ENCODE results near the gene CCP110. TPM values are rescaled to one million over a fixed set of nuclear protein-coding genes. Genes with fewer than 3 reads are reported as not detected.
"Not testable (repeated sequence)": the region's sequence is repeated elsewhere in the genome, so short reads cannot be mapped to it uniquely, and the experiment has no call there.

The CCP110 gene
- total RNA-seq, 1 experiment from 2014 or later, result 21.6 TPM

DNA sequence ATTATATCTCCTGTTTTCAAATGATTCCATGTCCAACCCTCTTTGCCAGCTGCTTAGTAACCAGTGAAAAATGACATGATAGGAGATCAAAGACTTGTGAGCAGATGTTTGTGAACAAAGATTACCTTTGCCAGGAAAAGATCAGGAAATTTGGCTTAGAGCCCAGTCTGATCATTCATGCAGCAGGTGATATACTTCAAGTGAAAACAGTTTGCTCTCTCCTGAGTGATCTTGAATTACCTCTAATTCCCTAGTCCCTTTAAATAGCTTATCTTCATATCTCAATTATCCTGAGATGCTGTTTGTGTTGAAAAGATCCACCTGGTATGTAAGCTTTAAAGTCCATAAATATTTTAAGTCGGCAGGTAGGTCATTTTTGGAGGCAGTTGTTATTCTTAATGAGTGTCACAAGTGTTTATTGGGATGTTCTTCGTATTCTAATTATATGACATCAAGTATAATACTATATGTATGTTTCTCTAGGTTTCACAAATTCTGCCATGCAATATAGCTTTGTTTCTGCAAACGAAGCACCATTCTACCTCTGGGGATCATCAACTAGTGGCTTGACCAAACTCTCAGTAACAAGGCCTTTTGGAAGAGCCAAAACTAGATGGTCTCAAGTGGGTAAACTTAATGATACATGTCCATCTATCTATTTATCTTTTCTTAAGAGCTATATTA lies 18.5 kb downstream of the CCP110 start:
- Mint-ChIP-seq H3K27ac (no peak overlapping the region), H3K9me3 (no peaks in the 10 kb centered on the region), H3K36me3 (ENCODE audit: insufficient read depth in 1 of 3, low read depth in 3 of 3) (peaks cover 28 to 58% (median 46%) of the 10 kb centered on the region in 3 experiments), H3K4me1 (no peaks in the 10 kb centered on the region), H3K27me3 (ENCODE audit: low read depth) (no peaks in the 10 kb centered on the region), H3K4me3 (no peak overlapping the region)
- Histone ChIP-seq H2AFZ (ENCODE audit: low read length) (no peak overlapping the region), H2AK5ac (ENCODE audit: insufficient read length, low read length) (no peak overlapping the region), H2BK15ac (ENCODE audit: low read depth, low read length) (no peak overlapping the region), H3K56ac (ENCODE audit: insufficient read length, low read depth, low read length) (no peak overlapping the region), H3K9me3 (ENCODE audit: control insufficient read depth, low read depth, low read length) (no peaks in the 10 kb centered on the region), H3K79me2 (ENCODE audit: insufficient read depth, low read length) (no peaks in the 10 kb centered on the region), H4K8ac (replicated peaks; ENCODE audit: insufficient read length, low read depth, low read length) (no peak overlapping the region), H3K4me1 (ENCODE audit: insufficient read depth, low read length) (no peaks in the 10 kb centered on the region), H3K79me1 (ENCODE audit: insufficient read depth, low read depth, low read length, poor library complexity, severe bottlenecking) (no peaks in the 10 kb centered on the region), H2BK120ac (ENCODE audit: low read depth, low read length, poor library complexity, severe bottlenecking) (no peak overlapping the region), H3K4me2 (ENCODE audit: insufficient read depth, insufficient read length, low read length) (no peak overlapping the region), H3K14ac (ENCODE audit: insufficient read depth, low read length) (no peak overlapping the region), H2BK20ac (ENCODE audit: low read depth, low read length, poor library complexity, severe bottlenecking) (no peak overlapping the region), H3K27me3 (ENCODE audit: insufficient read depth, low read length) (no peaks in the 10 kb centered on the region), H3K23me2 (ENCODE audit: insufficient read length, low read depth, low read length, poor library complexity, severe bottlenecking) (no peaks in the 10 kb centered on the region), H2BK12ac (ENCODE audit: insufficient read length, low read depth, low read length) (no peak overlapping the region), H2BK5ac (ENCODE audit: insufficient read length, low read length) (no peak overlapping the region), H3K9ac (ENCODE audit: extremely low read depth, insufficient read length, low read length) (no peak overlapping the region), H4K91ac (ENCODE audit: insufficient read length, low read depth, low read length) (no peak overlapping the region), H3K18ac (ENCODE audit: insufficient read length, low read depth, low read length) (no peak overlapping the region), H3K27ac (ENCODE audit: insufficient read length, low read depth, low read length) (no peak overlapping the region), H3K23ac (ENCODE audit: insufficient read length, low read depth, low read length) (no peak overlapping the region), H4K5ac (ENCODE audit: insufficient read length, low read depth, low read length) (no peak overlapping the region), H4K20me1 (ENCODE audit: control insufficient read depth, insufficient read depth, insufficient read length) (no peaks in the 10 kb centered on the region), H3T11ph (ENCODE audit: low read length) (no peak overlapping the region), H3K4ac (ENCODE audit: low read depth, low read length) (no peak overlapping the region)
- no peak for DNase-seq
- TF ChIP-seq, protein P1, sequence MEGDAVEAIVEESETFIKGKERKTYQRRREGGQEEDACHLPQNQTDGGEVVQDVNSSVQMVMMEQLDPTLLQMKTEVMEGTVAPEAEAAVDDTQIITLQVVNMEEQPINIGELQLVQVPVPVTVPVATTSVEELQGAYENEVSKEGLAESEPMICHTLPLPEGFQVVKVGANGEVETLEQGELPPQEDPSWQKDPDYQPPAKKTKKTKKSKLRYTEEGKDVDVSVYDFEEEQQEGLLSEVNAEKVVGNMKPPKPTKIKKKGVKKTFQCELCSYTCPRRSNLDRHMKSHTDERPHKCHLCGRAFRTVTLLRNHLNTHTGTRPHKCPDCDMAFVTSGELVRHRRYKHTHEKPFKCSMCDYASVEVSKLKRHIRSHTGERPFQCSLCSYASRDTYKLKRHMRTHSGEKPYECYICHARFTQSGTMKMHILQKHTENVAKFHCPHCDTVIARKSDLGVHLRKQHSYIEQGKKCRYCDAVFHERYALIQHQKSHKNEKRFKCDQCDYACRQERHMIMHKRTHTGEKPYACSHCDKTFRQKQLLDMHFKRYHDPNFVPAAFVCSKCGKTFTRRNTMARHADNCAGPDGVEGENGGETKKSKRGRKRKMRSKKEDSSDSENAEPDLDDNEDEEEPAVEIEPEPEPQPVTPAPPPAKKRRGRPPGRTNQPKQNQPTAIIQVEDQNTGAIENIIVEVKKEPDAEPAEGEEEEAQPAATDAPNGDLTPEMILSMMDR (conservative IDR thresholded peaks at IDR 0.05), result no peak
- no CpG with 5 or more reads among the region's 3 CpGs for WGBS (ENCODE audit: extremely low coverage, insufficient read length, low lambda C conversion rate)

- H3K23me2 ChIP-seq (ENCODE audit: insufficient read length, low read depth, low read length, poor library complexity, severe bottlenecking); H3K14ac ChIP-seq (ENCODE audit: insufficient read depth, low read length); H3K27ac ChIP-seq (ENCODE audit: insufficient read length, low read depth, low read length); H2BK15ac ChIP-seq (ENCODE audit: low read depth, low read length); H2BK20ac ChIP-seq (ENCODE audit: low read depth, low read length, poor library complexity, severe bottlenecking); H3K23ac ChIP-seq (ENCODE audit: insufficient read length, low read depth, low read length); H2AFZ ChIP-seq (ENCODE audit: low read length); H4K20me1 ChIP-seq (ENCODE audit: control insufficient read depth, insufficient read depth, insufficient read length); H2BK12ac ChIP-seq (ENCODE audit: insufficient read length, low read depth, low read length); DNase-seq; H4K91ac ChIP-seq (ENCODE audit: insufficient read length, low read depth, low read length); H2BK5ac ChIP-seq (ENCODE audit: insufficient read length, low read length); H3K4me1 ChIP-seq (ENCODE audit: insufficient read depth, low read length); H3K18ac ChIP-seq (ENCODE audit: insufficient read length, low read depth, low read length); H3K9me3 ChIP-seq (ENCODE audit: control insufficient read depth, low read depth, low read length); H3K4me1 Mint-ChIP-seq; H3K79me1 ChIP-seq (ENCODE audit: insufficient read depth, low read depth, low read length, poor library complexity, severe bottlenecking); H3K56ac ChIP-seq (ENCODE audit: insufficient read length, low read depth, low read length); H3K4me2 ChIP-seq (ENCODE audit: insufficient read depth, insufficient read length, low read length); H3K9me3 Mint-ChIP-seq; H3K27me3 Mint-ChIP-seq (ENCODE audit: low read depth); H4K5ac ChIP-seq (ENCODE audit: insufficient read length, low read depth, low read length); H3K4me3 Mint-ChIP-seq; H3K79me2 ChIP-seq (ENCODE audit: insufficient read depth, low read length); H3K4ac ChIP-seq (ENCODE audit: low read depth, low read length); H3K27me3 ChIP-seq (ENCODE audit: insufficient read depth, low read length); H2AK5ac ChIP-seq (ENCODE audit: insufficient read length, low read length); H3K27ac Mint-ChIP-seq; H4K8ac ChIP-seq (replicated peaks; ENCODE audit: insufficient read length, low read depth, low read length); H3T11ph ChIP-seq (ENCODE audit: low read length); H2BK120ac ChIP-seq (ENCODE audit: low read depth, low read length, poor library complexity, severe bottlenecking); H3K9ac ChIP-seq (ENCODE audit: extremely low read depth, insufficient read length, low read length): not testable (repeated sequence)
- WGBS (ENCODE audit: extremely low coverage, insufficient read length, low lambda C conversion rate), result no CpG with 5 or more reads among the region's 10 CpGs
- H3K36me3 Mint-ChIP-seq (ENCODE audit: insufficient read depth in 1 of 3, low read depth in 3 of 3), result peaks cover 28 to 61% (median 46%) of the 10 kb centered on the region in 3 experiments
Observed at GRCh38 chr16:19543278-19543996, 19.7 kb downstream of the CCP110 start.

All from H9 (cell line).